ENCODE measurements around the gene DAB2.

DAB2 gene

GRCh38 chr5:39379693-39380092 lies 45.1 kb downstream of the DAB2 start:
- DNase-seq: no peak

GRCh38 chr5:39377613-39378012 lies 47.2 kb downstream of the DAB2 start:
- DNase-seq: no peak

GRCh38 chr5:39376293-39376714 lies 48.5 kb downstream of the DAB2 start:
- peak in 2 of 14 donors; percentile 2 to 10 for DNase-seq

DNA sequence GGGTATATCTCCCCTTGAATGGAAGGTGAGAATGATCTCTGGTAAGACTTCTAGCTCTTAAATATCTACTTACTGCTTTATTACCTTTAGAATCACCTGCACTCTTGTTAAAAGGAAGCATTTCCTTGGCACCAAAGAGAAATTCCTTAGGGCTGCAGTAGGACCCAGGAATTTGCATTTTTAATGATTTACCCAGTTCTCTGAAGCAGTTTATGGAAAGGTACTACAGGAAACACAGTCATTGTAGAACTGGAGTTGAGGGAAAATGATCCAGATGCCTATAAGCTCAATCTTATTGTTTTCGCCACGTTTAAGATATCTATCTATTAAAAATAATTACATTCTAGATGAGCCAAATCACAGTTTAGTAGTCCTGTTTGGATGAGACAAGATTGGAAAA lies 51.0 kb downstream of the DAB2 start:
- no peak for DNase-seq

GRCh38 chr5:39371367-39371635 lies 53.5 kb downstream of the DAB2 start:
- DNase-seq: no peak

DNA sequence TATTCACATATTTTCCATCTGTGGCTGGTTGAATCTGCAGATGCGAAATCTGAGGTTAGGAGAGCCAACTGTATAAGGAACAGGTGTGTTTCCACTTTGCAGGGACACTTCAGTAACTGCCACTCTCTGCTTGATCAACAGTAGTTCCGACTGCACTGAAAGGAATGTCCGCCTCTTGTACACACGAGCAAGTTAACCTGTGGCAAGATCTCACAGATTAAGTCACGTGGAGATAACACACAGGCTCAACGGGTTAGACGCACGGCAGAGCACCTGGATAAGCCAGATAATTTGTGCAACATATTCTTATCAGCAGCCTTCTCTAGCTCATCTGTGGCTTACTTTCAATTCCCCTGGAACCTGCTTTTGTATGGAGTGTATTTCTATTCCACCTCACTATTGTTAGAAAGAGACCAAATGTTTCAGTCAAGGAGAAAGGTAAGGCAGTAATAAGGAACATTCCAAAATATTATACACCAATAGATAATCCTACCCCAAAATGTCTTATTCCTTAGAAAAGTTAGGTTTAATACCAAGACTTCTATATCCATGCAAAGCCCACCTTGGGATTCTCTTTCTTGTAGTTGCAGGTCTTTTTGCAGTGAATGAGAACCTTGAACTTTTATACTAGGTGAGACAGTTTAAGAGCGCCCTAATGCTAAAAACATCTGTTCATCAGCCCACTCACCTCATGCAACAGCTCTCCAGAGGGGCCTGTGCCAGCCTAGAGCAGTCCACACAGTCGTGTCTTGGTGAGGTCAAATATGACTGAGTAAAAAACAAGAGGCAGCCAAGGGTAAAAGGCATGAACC lies 54.0 kb downstream of the DAB2 start:
- DNase-seq: no peak

DNA sequence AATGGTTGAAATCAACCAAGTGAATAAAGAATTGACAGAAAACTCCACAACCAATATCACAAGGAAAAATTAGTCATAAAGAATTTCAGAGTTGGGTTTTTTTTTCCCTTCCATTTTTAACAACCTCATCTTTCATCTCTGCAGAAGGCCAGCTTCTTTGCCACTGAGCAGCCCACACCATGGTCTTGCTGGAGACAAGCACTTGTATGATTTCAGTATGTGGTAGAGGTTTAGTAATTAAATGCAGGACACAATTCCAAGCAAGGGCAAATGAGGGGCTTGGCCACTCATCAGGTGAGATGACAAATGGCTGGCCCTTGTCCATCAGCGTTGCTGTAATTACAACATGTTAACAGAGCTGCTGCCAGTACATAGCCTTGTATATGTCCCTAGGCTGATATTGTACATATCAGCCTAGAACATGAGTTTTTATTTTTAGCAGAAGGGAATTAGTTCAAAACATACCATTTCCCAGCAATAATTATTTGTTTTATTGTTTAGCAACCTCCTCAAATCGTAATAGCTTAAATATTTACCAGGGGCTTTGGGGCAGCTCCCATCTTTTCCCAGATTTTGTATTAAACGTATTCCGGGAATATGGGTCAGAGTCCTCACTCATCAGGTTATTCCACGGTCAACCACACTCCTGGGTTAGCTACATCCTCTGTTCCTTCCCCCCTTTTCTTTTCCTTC lies 55.5 kb downstream of the DAB2 start:
- no peak for DNase-seq

DNA sequence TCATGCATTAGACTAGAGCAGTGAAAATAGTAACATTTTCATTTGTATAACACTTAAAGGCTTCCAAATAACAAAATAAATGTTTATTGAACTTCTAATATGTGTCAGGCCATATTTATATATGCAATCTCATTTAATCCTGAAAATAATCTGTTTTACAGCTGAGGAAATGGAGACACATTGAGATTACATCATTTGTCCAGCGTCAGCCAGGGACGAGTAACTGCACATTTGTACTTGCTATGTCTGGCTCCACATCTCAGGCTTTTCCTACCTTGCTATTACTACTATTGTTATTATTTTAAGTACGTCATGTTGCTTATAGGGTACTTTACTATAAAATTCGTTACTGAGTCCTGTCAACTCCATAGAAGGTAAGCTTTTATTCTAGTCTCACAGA lies 56.7 kb downstream of the DAB2 start:
- DNase-seq: no peak

GRCh38 chr5:39367711-39368110 lies 57.1 kb downstream of the DAB2 start:
- no peak for DNase-seq

- no peak for DNase-seq
Observed at GRCh38 chr5:39364367-39364766, 60.4 kb downstream of the DAB2 start, which contains the start of gene C9. Gene C9 (minus strand): TSS chr5:39364495. CDS start chr5:39364464, 31 bp downstream.

DNA sequence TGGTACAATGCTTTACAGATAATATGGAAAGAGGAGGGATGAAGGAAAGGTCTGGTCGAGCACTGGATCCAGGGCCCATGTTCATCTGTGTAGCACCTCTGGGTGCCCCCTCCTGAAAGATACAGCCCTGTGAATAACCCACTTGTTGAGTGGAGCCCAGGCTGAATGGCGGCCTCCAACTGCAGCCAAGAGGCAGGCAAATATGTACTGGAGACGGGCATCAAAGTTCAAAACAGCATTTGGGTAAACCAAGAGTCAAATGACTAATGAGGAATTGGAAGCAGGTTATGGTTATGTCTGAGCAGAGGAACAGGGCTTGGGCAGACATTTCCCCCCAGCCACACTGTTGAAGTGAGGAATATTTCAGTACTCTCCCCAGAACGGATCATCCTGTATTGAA lies 61.6 kb downstream of the DAB2 start:
- no peak for DNase-seq

GRCh38 chr5:39362646-39363045 lies 62.1 kb downstream of the DAB2 start:
- DNase-seq: no peak

GRCh38 chr5:39361306-39361705 lies 63.5 kb downstream of the DAB2 start:
- DNase-seq: no peak

DNA sequence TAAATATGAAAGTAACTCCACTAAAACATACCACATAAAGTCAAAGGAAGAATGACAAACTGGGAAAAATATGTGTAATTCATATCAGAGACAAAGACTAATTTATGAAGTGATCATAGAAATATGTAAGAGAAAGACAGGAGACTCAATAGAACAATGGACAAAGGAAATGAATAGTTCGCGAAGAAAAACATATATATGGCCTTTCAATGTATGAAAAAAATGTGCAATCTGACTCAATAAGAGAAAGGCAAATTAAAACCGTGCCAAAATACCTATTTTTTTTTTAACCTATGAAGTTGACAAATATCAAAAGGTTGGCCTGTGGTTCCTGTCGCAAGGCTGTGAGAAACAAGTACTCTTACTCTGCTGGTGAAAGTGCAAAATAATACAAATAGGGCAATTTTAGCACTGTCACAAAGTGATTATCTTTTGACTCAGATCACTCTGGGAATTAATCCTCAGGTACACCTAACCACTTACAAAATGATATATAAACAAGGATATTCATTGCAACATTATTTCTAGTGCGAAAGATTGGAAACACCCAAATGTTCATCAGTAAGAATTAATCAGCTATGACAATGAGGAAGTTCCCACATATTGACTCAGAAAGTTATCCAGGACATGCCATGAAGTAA lies 64.2 kb downstream of the DAB2 start:
- no peak for DNase-seq

DNA sequence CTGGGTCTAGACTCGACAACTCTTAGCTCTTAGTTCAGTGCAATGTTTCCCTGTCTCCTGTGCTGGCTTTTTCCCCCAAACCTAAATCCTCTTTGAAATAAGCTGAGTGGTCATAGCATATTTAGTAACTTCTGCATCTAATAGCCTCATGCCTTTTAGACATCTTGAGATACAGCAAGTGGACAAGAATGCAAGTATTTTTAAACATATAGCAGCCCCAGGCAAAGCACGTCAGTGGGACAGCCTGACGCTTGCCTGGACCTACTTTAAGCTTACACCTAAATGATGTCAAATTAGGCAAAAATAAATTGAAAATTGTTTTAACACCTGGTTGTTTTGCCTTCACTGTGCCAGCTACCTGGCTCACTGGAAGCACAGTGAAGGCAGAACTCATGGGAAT lies 68.5 kb downstream of the DAB2 start:
- DNase-seq: no peak

DNA sequence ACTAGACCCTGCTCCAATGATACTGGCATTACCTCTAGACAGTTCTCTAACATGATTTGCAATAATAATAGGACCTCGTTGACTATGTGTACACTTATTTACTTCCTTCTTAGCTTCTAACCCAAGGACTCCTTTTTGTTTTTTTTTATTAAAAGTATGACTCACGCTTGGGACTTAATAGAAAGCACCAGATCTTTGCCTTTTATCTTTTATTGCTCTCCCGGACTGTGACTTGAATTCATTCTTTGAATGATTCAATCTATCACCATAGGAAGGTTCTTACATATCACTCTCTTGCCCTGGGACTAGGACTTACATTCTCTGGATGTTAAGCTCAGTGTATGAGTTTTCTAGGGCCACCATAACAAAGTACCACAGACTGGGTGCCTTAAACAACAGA lies 69.5 kb downstream of the DAB2 start:
- no peak for DNase-seq

DNA sequence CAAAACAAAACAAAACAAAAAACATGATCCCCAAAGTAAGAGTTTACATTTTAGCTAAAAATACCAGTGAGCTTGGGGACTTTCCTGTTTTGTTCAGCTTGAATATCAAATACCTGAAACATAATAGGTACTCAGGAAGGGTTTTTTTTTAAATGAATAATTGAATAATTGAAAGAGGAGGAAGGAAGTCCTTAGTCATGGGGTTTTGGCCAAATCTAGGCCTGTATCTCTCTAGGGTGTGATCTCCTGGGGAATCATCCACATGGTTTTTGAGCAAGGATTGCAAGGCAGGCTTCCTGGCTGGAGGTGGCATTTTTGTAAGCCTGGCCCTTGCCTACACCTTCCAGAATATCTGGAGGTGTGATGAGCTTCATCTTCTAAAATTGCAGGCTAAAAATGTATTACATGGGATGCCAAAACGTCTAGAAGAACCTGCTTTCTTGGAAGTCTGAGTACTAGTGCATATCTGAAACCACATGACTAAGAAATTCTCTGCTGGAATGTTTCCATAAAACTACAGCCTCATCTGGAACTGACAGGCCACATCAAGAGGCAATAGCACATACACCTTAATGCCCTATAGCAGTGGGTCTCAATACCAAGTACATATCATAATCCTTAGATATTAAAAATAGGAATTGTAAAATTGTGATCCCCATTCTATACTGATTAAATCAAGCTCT lies 70.9 kb downstream of the DAB2 start:
- no peak for DNase-seq

- DNase-seq: no peak
Observed at GRCh38 chr5:39352951-39353350, 71.8 kb downstream of the DAB2 start.

DNA sequence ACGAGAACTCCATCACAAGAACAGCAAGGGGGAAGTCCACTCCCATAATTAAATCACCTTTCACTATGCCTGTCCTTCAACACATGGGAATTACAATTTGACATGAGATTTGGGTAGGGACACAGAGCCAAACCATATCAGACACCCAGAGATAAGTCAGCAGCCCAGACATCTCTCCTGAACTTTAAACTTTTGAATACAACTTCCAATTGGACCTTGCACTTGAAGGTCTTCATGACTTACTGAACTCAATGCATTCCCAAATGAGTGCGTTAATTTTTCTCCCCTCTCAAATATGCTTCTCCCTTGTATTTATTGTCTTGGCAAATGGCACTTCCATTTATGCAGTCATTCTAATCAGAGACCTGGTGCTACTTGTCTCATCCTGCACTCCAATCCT lies 72.6 kb downstream of the DAB2 start:
- no peak for DNase-seq

GRCh38 chr5:39349484-39349883 lies 75.3 kb downstream of the DAB2 start:
- no peak for DNase-seq

DNA sequence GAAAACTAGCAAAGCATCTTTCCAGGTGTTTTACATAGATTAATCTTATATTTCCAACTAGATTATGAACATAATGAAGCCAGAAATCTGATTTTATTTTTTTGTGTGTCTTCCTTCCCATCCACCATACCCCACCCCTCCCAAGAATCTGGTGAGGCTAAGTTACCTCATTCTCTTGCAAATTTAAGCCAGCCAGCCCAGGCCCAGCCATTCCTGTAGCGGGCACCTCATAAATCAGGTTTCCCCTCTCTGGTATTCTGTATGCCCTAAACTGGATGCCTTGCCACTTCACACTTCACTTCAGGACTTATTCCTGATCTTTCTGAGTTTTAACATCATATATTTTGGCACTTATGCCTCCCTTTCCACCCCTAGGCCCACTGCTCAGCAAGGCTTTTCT lies 82.3 kb downstream of the DAB2 start:
- DNase-seq: no peak

- no peak for DNase-seq
Observed at GRCh38 chr5:39341896-39342295, 82.9 kb downstream of the DAB2 start.

DNA sequence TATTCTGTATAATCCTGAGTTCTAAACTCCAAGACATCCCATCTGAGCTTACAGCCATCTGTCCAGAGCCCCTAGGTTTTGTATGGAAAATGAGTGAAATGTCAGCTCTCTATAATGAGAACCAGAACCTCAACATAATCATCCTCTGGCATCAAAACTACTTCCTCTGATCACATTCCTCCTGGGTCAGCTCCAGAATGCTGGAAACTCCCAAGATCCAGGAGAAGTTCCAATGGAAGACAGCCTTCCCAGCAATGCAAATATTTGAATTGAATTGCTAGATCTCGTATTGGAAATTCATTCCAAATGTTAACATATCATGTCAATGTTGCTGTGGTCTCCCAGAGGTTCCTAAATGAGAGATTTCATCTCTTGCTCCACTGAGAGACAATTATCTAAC lies 84.3 kb downstream of the DAB2 start:
- DNase-seq: no peak

All from C1 segment of cervical spinal cord (tissue), 14 donors.